H1 (cell line): Measurements from ENCODE around the gene MRPS6. TPM values are rescaled to one million over a fixed set of nuclear protein-coding genes. Genes with fewer than 3 reads are reported as not detected.

Source experiments
- CTCF ChIA-PET: fragments of 300-600 bp; sonication (Branson Sonifier 250); formaldehyde crosslinking; loops from one replicate; lab custom pipeline; 2021; ENCODE audit not compliant: partially characterized antibody; lab: Charles Lee
- POLR2A ChIA-PET: fragments of 300-600 bp; sonication (Branson Sonifier 250); formaldehyde crosslinking; loops from one replicate; lab custom pipeline; 2021; ENCODE audit warnings: inconsistent platforms; ENCODE audit not compliant: partially characterized antibody; lab: Charles Lee
- DNase-seq, 2 experiments: peaks; one replicate each; pipeline versions ENCODE4 v3.0.0 to v3.0.0-alpha.2; 2010 to 2022; ENCODE audit warnings: low spot score in 2 of 2, low read depth in 1 of 2, mixed read lengths in 1 of 2
- FAIRE-seq: peaks from 2 replicates; lab custom pipeline; 2011; peaks lifted over from hg19 to GRCh38; lab: Jason Lieb, UNC
- H2AFZ ChIP-seq: 2 replicates; pipeline ENCODE4 v1.8.1; 2012; ENCODE audit warnings: low read length, inconsistent platforms
- H2AK5ac ChIP-seq: 2 replicates; pipeline ENCODE4 v1.6.1; 2013; ENCODE audit warnings: low read depth, low read length
- H2BK120ac ChIP-seq: replicated peaks from 2 replicates; pipeline ENCODE3; 2013; ENCODE audit warnings: low read depth, low read length, inconsistent platforms
- H2BK12ac ChIP-seq: 2 replicates; pipeline ENCODE4 v1.6.1; 2013; ENCODE audit warnings: low read depth, low read length
- H2BK15ac ChIP-seq: 2 replicates; pipeline ENCODE4 v1.6.1; 2013; ENCODE audit warnings: low read length
- H2BK20ac ChIP-seq: 2 replicates; pipeline ENCODE4 v1.6.1; 2013; ENCODE audit warnings: low read length
- H2BK5ac ChIP-seq: 2 replicates; pipeline ENCODE4 v1.6.1; 2013; ENCODE audit warnings: low read depth, low read length
- H3K14ac ChIP-seq: 2 replicates; pipeline ENCODE4 v1.6.1; 2013; ENCODE audit warnings: inconsistent platforms; ENCODE audit not compliant: insufficient read length
- H3K18ac ChIP-seq: 2 replicates; pipeline ENCODE4 v1.6.1; 2013; ENCODE audit warnings: low read length; ENCODE audit errors: extremely low read depth
- H3K23ac ChIP-seq: 2 replicates; pipeline ENCODE4 v1.6.1; 2013; ENCODE audit warnings: inconsistent platforms; ENCODE audit not compliant: insufficient read length
- H3K23me2 ChIP-seq: 2 replicates; pipeline ENCODE4 v1.6.1; 2013; ENCODE audit warnings: low read depth, low read length
- H3K27ac ChIP-seq: 2 replicates; pipeline ENCODE4 v1.6.1; 2011; ENCODE audit warnings: low read depth, low read length, inconsistent platforms
- H3K27me3 ChIP-seq, 4 experiments: replicated peaks in 1 of 4; 1 replicate in 1 of 4; 2 replicates in 3 of 4; pipeline versions ENCODE4 v1.6.1 to v1.8.1; 2011 to 2013; ENCODE audit warnings: low read length in 3 of 4, mild to moderate bottlenecking in 3 of 4, inconsistent platforms in 2 of 4, mixed read lengths in 2 of 4, moderate library complexity in 1 of 4; ENCODE audit not compliant: control insufficient read depth in 3 of 4, insufficient read depth in 3 of 4; ENCODE audit errors: extremely low read depth in 1 of 4
- H3K36me3 ChIP-seq, 4 experiments: 2 replicates each; pipeline versions ENCODE4 v1.6.1 to v1.8.1; 2011 to 2013; ENCODE audit warnings: mild to moderate bottlenecking in 4 of 4, low read length in 3 of 4, moderate library complexity in 2 of 4, control low read depth in 1 of 4, inconsistent platforms in 1 of 4; ENCODE audit not compliant: insufficient read depth in 4 of 4, control insufficient read depth in 2 of 4
- H3K4ac ChIP-seq: replicated peaks from 2 replicates; pipeline ENCODE3; 2013; ENCODE audit warnings: low read length, low read depth, mixed read lengths, inconsistent platforms; ENCODE audit not compliant: insufficient read length
- H3K4me1 ChIP-seq, 4 experiments: replicated peaks in 1 of 4; 1 replicate in 1 of 4; 2 replicates in 3 of 4; pipeline versions ENCODE4 v1.6.1 to v1.8.1; 2011 to 2013; ENCODE audit warnings: low read length in 3 of 4, inconsistent platforms in 2 of 4, mixed read lengths in 1 of 4; ENCODE audit not compliant: insufficient read depth in 4 of 4, control insufficient read depth in 3 of 4
- H3K4me2 ChIP-seq, 2 experiments: 2 replicates each; pipeline versions ENCODE4 v1.6.1 to v1.8.1; 2011 to 2013; ENCODE audit warnings: low read depth in 2 of 2, low read length in 2 of 2, control low read depth in 1 of 2, inconsistent platforms in 1 of 2, mild to moderate bottlenecking in 1 of 2; ENCODE audit not compliant: insufficient read depth in 1 of 2
- H3K4me3 ChIP-seq, 4 experiments: fragments of 200-600, 300-600 bp in 1 of 4; sonication (generic), shearing (Covaris generic), sonication (Bioruptor Twin) in 1 of 4; 2 replicates each; pipeline versions ENCODE4 v1.5.1 to v1.8.1; 2011 to 2016; ENCODE audit warnings: low read length in 4 of 4, low read depth in 3 of 4, control low read depth in 2 of 4, inconsistent platforms in 2 of 4, mild to moderate bottlenecking in 2 of 4, mixed read lengths in 1 of 4, moderate library complexity in 1 of 4; ENCODE audit not compliant: insufficient read depth in 2 of 4; ENCODE audit errors: extremely low read depth in 1 of 4
- H3K56ac ChIP-seq: replicated peaks from 2 replicates; pipeline ENCODE3; 2013; ENCODE audit warnings: low read depth, mild to moderate bottlenecking, mixed read lengths, low read length, inconsistent platforms; ENCODE audit not compliant: insufficient read length
- H3K79me1 ChIP-seq: 2 replicates; pipeline ENCODE4 v1.6.1; 2013; ENCODE audit warnings: low read depth, low read length, control low read depth
- H3K79me2 ChIP-seq, 2 experiments: 2 replicates each; pipeline versions ENCODE4 v1.6.1 to v1.8.1; 2012 to 2013; ENCODE audit warnings: low read length in 2 of 2, mild to moderate bottlenecking in 2 of 2, inconsistent platforms in 1 of 2; ENCODE audit not compliant: insufficient read depth in 2 of 2, control insufficient read depth in 1 of 2
- H3K9ac ChIP-seq, 4 experiments: replicated peaks in 1 of 4; 1 replicate in 1 of 4; 2 replicates in 3 of 4; pipeline versions ENCODE4 v1.6.1 to v1.8.1; 2011 to 2013; ENCODE audit warnings: low read depth in 3 of 4, low read length in 3 of 4, control low read depth in 2 of 4, mild to moderate bottlenecking in 2 of 4, moderate library complexity in 2 of 4, inconsistent platforms in 1 of 4; ENCODE audit errors: extremely low read depth in 1 of 4
- H3K9me3 ChIP-seq, 2 experiments: 2 replicates each; pipeline versions ENCODE4 v1.6.1 to v1.8.1; 2012 to 2013; ENCODE audit warnings: mild to moderate bottlenecking in 2 of 2, moderate library complexity in 2 of 2, control low read depth in 1 of 2, inconsistent platforms in 1 of 2, low read depth in 1 of 2, low read length in 1 of 2, mixed read lengths in 1 of 2; ENCODE audit not compliant: insufficient read depth in 2 of 2
- H4K20me1 ChIP-seq, 2 experiments: replicated peaks in 1 of 2; 2 replicates each; pipeline versions ENCODE3 to v1.8.1; 2011 to 2013; ENCODE audit warnings: inconsistent platforms in 2 of 2, low read length in 2 of 2, mild to moderate bottlenecking in 1 of 2; ENCODE audit not compliant: insufficient read depth in 2 of 2, control insufficient read depth in 1 of 2
- H4K5ac ChIP-seq: 2 replicates; pipeline ENCODE4 v1.6.1; 2013; ENCODE audit warnings: low read length, low read depth, mixed read lengths, inconsistent platforms; ENCODE audit not compliant: insufficient read length
- H4K8ac ChIP-seq: 2 replicates; pipeline ENCODE4 v1.8.0; 2013; ENCODE audit warnings: mild to moderate bottlenecking, moderate library complexity, low read length, inconsistent platforms; ENCODE audit not compliant: insufficient read depth; ENCODE audit errors: extremely low read depth
- H4K91ac ChIP-seq: replicated peaks from 2 replicates; pipeline ENCODE3; 2013; ENCODE audit warnings: low read length, mixed read lengths, inconsistent platforms; ENCODE audit not compliant: insufficient read length
- CREB1 ChIP-seq: IDR thresholded peaks from 2 replicates; pipeline ENCODE4 v1.6.1; 2012; ENCODE audit warnings: inconsistent platforms
- CTBP2 ChIP-seq: IDR thresholded peaks from 2 replicates; pipeline ENCODE4 v1.7.0; 2011; ENCODE audit warnings: borderline replicate concordance, mild to moderate bottlenecking, moderate library complexity, mixed read lengths, low read length; ENCODE audit not compliant: insufficient read depth, insufficient read length
- EGR1 ChIP-seq: IDR thresholded peaks from 2 replicates; pipeline ENCODE4 v1.6.1; 2011; ENCODE audit warnings: low read depth, low read length, borderline replicate concordance
- JUN ChIP-seq: IDR thresholded peaks from 2 replicates; pipeline ENCODE4 v1.6.1; 2011; ENCODE audit warnings: low read depth, mild to moderate bottlenecking, improper control_type of control experiment, low read length
- KDM5A ChIP-seq: fragments of 200-600 bp; IDR thresholded peaks from 2 replicates; pipeline ENCODE4 v1.7.1; 2012; ENCODE audit warnings: mild to moderate bottlenecking, low read length, inconsistent platforms, mixed read lengths
- MAFK ChIP-seq: IDR thresholded peaks from 2 replicates; pipeline ENCODE4 v1.6.1; 2012; ENCODE audit warnings: low read depth, mild to moderate bottlenecking, improper control_type of control experiment, low read length
- MAX ChIP-seq: IDR thresholded peaks from 2 replicates; pipeline ENCODE4 v1.6.1; 2012; ENCODE audit warnings: inconsistent platforms
- NANOG ChIP-seq: IDR thresholded peaks from 2 replicates; pipeline ENCODE4 v1.6.1; 2011; ENCODE audit warnings: low read length, low read depth, mild to moderate bottlenecking, inconsistent platforms; ENCODE audit not compliant: insufficient read depth, poor library complexity, severe bottlenecking
- POLR2A ChIP-seq, 2 experiments: IDR thresholded peaks; 1 replicate in 1 of 2; 2 replicates in 1 of 2; pipeline ENCODE4 v1.6.1; 2011; ENCODE audit warnings: low read depth in 2 of 2, low read length in 2 of 2, mild to moderate bottlenecking in 2 of 2; ENCODE audit errors: control extremely low read depth in 1 of 2
- POLR2AphosphoS5 ChIP-seq: IDR thresholded peaks from 2 replicates; pipeline ENCODE4 v1.6.1; 2011; ENCODE audit warnings: low read depth, low read length
- SIN3A ChIP-seq, 2 experiments: IDR thresholded peaks in 1 of 2; conservative IDR thresholded peaks in 1 of 2; 2 replicates each; pipeline ENCODE4 v1.6.1; 2011 to 2012; ENCODE audit warnings: low read length in 2 of 2, improper control_type of control experiment in 1 of 2, low read depth in 1 of 2, mild to moderate bottlenecking in 1 of 2
- SIRT6 ChIP-seq: IDR thresholded peaks from one replicate; pipeline ENCODE4 v1.7.1; 2012; ENCODE audit warnings: low read length, inconsistent platforms
- TAF7 ChIP-seq: optimal IDR thresholded peaks from 2 replicates; pipeline ENCODE3; 2011; ENCODE audit warnings: low read depth, mild to moderate bottlenecking, inconsistent platforms, low read length, moderate library complexity, borderline replicate concordance
- TBP ChIP-seq: IDR thresholded peaks from 2 replicates; pipeline ENCODE4 v1.6.1; 2011; ENCODE audit warnings: low read depth, low read length, improper control_type of control experiment
- TCF12 ChIP-seq: IDR thresholded peaks from 2 replicates; pipeline ENCODE4 v1.6.1; 2011; ENCODE audit warnings: low read depth, mild to moderate bottlenecking, low read length
- WGBS, 2 experiments: shearing (Covaris generic) in 1 of 2; methylation state at CpG; one replicate each; pipeline versions ENCODE4 v1.1.6 to v1.1.7; 2013 to 2015; ENCODE audit warnings: low lambda C conversion rate in 2 of 2, mixed read lengths in 2 of 2, inconsistent platforms in 1 of 2, low coverage in 1 of 2, missing lambda C conversion rate in 1 of 2; ENCODE audit not compliant: insufficient replicate concordance in 2 of 2, insufficient coverage in 1 of 2, insufficient read length in 1 of 2; ENCODE audit errors: extremely low coverage in 1 of 2, missing lambda C conversion rate in 1 of 2; 5-methylcytosine and 5-hydroxymethylcytosine counted together
- polyA plus RNA-seq, 7 experiments: library from polyadenylated mRNA; depleted of rRNA in 3 of 7; stranded (reverse) in 5 of 7; unstranded in 2 of 7; fragments of >200 nt in 5 of 7; fragments of 200-250 nt in 2 of 7; gene quantifications; 1 replicate in 5 of 7; 2 replicates in 1 of 7; 4 replicates in 1 of 7; pipeline versions ENCODE4 v1.2.1 to v1.2.3, GENCODE V29; 2011 to 2013; ENCODE audit warnings: missing spikeins in 2 of 7, mixed read lengths in 2 of 7
- total RNA-seq: library from RNA; stranded (reverse); fragmentation: NEBNext Ultra II Directional; extraction: Animal tissue kit (Norgen Biotek cat#: 25700); gene quantifications from 2 replicates; pipeline ENCODE4 v1.2.1, GENCODE V29; 2021

The MRPS6 gene
- total and polyA plus RNA-seq, 2 of the 8 experiments (the other 6 are each of a cell fraction or from before 2014, with no cell fraction given) = 62.7 to 156 TPM

GRCh38 chr21:34094949-34095348 lies 21.6 kb downstream of the MRPS6 start:
- Histone ChIP-seq H3K23ac (no peak overlapping the region), H3K14ac (no peak overlapping the region), H3K4me1 (peaks cover 0 to 11% (median 6%) of the 10 kb centered on the region in 4 experiments; a peak in 3 of 7 replicates), H3K9ac (no peak overlapping the region), H3K27ac (no peak overlapping the region), H2BK120ac (no peak overlapping the region), H2BK20ac (no peak overlapping the region), H3K56ac (no peak overlapping the region), H3K18ac (no peak overlapping the region), H4K8ac (no peak overlapping the region), H3K79me2 (peaks cover 10 to 98% of the 10 kb centered on the region in 2 experiments; a peak in 3 of 4 replicates), H3K4me3 (no peak overlapping the region), H2BK12ac (no peak overlapping the region), H3K4ac (no peak overlapping the region), H2AK5ac (no peak overlapping the region), H3K23me2 (no peaks in the 10 kb centered on the region), H3K9me3 (no peaks in the 10 kb centered on the region), H2AFZ (no peak overlapping the region), H2BK5ac (no peak overlapping the region), H3K27me3 (no peaks in the 10 kb centered on the region), H4K91ac (no peak overlapping the region), H3K4me2 (no peak overlapping the region), H3K79me1 (peaks cover 15% of the 10 kb centered on the region), H4K5ac (no peak overlapping the region), H2BK15ac (no peak overlapping the region), H4K20me1 (peaks cover 16 to 18% of the 10 kb centered on the region in 2 experiments), H3K36me3 (peaks cover 0 to 20% (median 12%) of the 10 kb centered on the region in 4 experiments; a peak in 5 of 8 replicates)
- DNase-seq (no peak), FAIRE-seq (no peak)
- 97% methylated on average over 7 of the region's 7 CpGs; no CpG with 5 or more reads in 1 of the 2 experiments for WGBS, 2 experiments
- ChIA-PET POLR2A (interaction anchor here (0.6 to 1.2 kb wide), 4 partner anchors 10 to 107 kb away, joined by 3 read pairs; no protein-coding TSS in a partner anchor), CTCF (interaction anchor here (0.7 to 7.4 kb wide), 4 partner anchors 10 to 171 kb away, joined by 3 to 103 read pairs (median 12); no protein-coding TSS in a partner anchor)
- TF ChIP-seq SIRT6 (no peak), MAX (no peak), POLR2AphosphoS5 (no peak), TAF7 (no peak), JUN (no peak), EGR1 (no peak), TBP (no peak), CTBP2 (no peak), TCF12 (no peak), NANOG (no peak), CREB1 (no peak), POLR2A (IDR thresholded peaks at IDR 0.05; ENCODE audit: control extremely low read depth in 1 of 2, low read depth in 2 of 2, low read length in 2 of 2) (no peak), KDM5A (no peak), SIN3A (conservative IDR thresholded peaks at IDR 0.05 in 1 of 2, IDR thresholded peaks at IDR 0.05 in 1 of 2; ENCODE audit: low read depth in 1 of 2, low read length in 2 of 2) (no peak), MAFK (no peak)
